Natural killer cell (primary cell): ENCODE data around the gene ARMC9. TPM values are rescaled to one million over a fixed set of nuclear protein-coding genes. Genes with fewer than 3 reads are reported as not detected.
"Not testable (repeated sequence)": the region's sequence is repeated elsewhere in the genome, so short reads cannot be mapped to it uniquely, and the experiment has no call there.

Experiments
- ATAC-seq, 3 donors: fragments of 150-1000 bp in 2 of 3; fragments of 200-7000 bp in 1 of 3; cut with Tn5 transposase; 1 replicate in 1 of 3; 2 replicates in 2 of 3; pipeline ENCODE4 v1.10.0; 2021; ENCODE audit warnings: mild to moderate bottlenecking in 2 of 3, moderate library complexity in 2 of 3
- DNase-seq, 2 donors: peaks; one replicate each; pipeline versions ENCODE4 v3.0.0 to v3.0.0-alpha.2; 2013 to 2021; ENCODE audit warnings: mixed read lengths in 1 of 2
- H3K27ac ChIP-seq: one replicate; pipeline ENCODE4 v1.5.1; 2013; ENCODE audit warnings: mild to moderate bottlenecking, low read length
- H3K27me3 ChIP-seq: one replicate; pipeline ENCODE4 v1.6.1; 2013; ENCODE audit warnings: low read length; ENCODE audit not compliant: control insufficient read depth, insufficient read depth
- H3K36me3 ChIP-seq: one replicate; pipeline ENCODE4 v1.6.1; 2013; ENCODE audit warnings: low read length; ENCODE audit not compliant: control insufficient read depth, insufficient read depth
- H3K4me1 ChIP-seq: one replicate; pipeline ENCODE4 v1.6.1; 2013; ENCODE audit warnings: low read length; ENCODE audit not compliant: control insufficient read depth, insufficient read depth
- H3K4me3 ChIP-seq: one replicate; pipeline ENCODE4 v1.5.1; 2013; ENCODE audit warnings: low read length
- H3K9me3 ChIP-seq: one replicate; pipeline ENCODE4 v1.6.1; 2013; ENCODE audit warnings: low read length; ENCODE audit not compliant: control insufficient read depth, insufficient read depth
- H3K27ac Mint-ChIP-seq, 2 donors: one replicate each; pipeline ENCODE4 v1.8.0; 2022; ENCODE audit warnings: mild to moderate bottlenecking in 2 of 2, mixed read lengths in 2 of 2, moderate library complexity in 1 of 2
- H3K27me3 Mint-ChIP-seq, 2 donors: one replicate each; pipeline ENCODE4 v1.8.0; 2022; ENCODE audit warnings: low read depth in 2 of 2, mixed read lengths in 2 of 2
- H3K36me3 Mint-ChIP-seq: one replicate; pipeline ENCODE4 v1.8.0; 2022; ENCODE audit warnings: mixed read lengths
- H3K4me1 Mint-ChIP-seq, 2 donors: one replicate each; pipeline ENCODE4 v1.8.0; 2022; ENCODE audit warnings: mixed read lengths in 2 of 2
- H3K4me3 Mint-ChIP-seq: one replicate; pipeline ENCODE4 v1.8.0; 2022; ENCODE audit warnings: mild to moderate bottlenecking, moderate library complexity, mixed read lengths
- H3K9me3 Mint-ChIP-seq, 2 donors: one replicate each; pipeline ENCODE4 v1.8.0; 2022; ENCODE audit warnings: mixed read lengths in 2 of 2
- WGBS: methylation state at CpG from one replicate; pipeline ENCODE4 v1.1.7; 2013; ENCODE audit warnings: missing lambda C conversion rate; ENCODE audit not compliant: insufficient coverage; 5-methylcytosine and 5-hydroxymethylcytosine counted together
- intact Hi-C: fragments of 100-400 bp; cut with micrococcal nuclease; formaldehyde crosslinking; loops from one replicate; pipeline ENCODE4 v1.14.2; 2022
- total RNA-seq, 4 donors: library from RNA; stranded (reverse); fragments of 120-200 nt in 1 of 4; gene quantifications; one replicate each; pipeline versions ENCODE4 v1.2.3 to v1.2.4, GENCODE V29; 2013 to 2022
- TF ChIP-seq, protein P1 (sequence below): fragments of 200-600 bp; IDR thresholded peaks from one replicate; pipeline ENCODE4 v1.8.0; 2022; ENCODE audit warnings: antibody characterized with exemption

Gene ARMC9
- total RNA-seq, 3 donors from 2014 or later (not counting 1 experiment from before 2014, with no cell fraction given): 1.2 to 2.3 (median 2.0) TPM

DNA sequence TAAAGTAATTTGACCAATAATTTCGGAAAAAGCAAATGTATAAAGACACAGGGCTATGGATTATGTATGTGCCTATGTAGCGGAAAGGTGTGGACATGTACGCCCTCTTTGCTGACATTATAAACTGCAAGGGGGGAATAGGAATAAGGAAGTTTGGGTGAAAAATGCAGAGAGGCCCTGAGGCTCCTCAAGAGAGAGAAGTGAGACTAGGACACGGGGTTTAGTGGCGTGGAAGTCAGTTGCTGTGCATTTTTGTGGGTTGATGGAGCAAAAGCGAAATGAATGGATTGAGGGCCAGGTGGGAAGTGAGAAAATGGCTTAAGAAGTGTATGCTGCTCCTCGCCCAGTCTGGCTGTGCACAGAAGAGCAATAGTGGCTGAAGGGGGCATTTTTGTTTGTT, 100.8 kb downstream of the ARMC9 start:
- H3K27ac Mint-ChIP-seq: peak overlapping the region in 1 of 2 donors; percentile 35
- no peak overlapping the region for H3K4me3 Mint-ChIP-seq
- intact Hi-C loops: no loop called here
- H3K36me3 Mint-ChIP-seq: no peaks in the 10 kb centered on the region
- Histone ChIP-seq H3K4me3 (no peak overlapping the region), H3K9me3 (no peaks in the 10 kb centered on the region), H3K27me3 (no peaks in the 10 kb centered on the region), H3K4me1 (peaks cover 14% of the 10 kb centered on the region), H3K36me3 (no peaks in the 10 kb centered on the region), H3K27ac (no peak overlapping the region)
- no peaks in the 10 kb centered on the region for H3K9me3 Mint-ChIP-seq
- no peak for ATAC-seq
- H3K27me3 Mint-ChIP-seq: no peaks in the 10 kb centered on the region
- TF ChIP-seq, protein P1, sequence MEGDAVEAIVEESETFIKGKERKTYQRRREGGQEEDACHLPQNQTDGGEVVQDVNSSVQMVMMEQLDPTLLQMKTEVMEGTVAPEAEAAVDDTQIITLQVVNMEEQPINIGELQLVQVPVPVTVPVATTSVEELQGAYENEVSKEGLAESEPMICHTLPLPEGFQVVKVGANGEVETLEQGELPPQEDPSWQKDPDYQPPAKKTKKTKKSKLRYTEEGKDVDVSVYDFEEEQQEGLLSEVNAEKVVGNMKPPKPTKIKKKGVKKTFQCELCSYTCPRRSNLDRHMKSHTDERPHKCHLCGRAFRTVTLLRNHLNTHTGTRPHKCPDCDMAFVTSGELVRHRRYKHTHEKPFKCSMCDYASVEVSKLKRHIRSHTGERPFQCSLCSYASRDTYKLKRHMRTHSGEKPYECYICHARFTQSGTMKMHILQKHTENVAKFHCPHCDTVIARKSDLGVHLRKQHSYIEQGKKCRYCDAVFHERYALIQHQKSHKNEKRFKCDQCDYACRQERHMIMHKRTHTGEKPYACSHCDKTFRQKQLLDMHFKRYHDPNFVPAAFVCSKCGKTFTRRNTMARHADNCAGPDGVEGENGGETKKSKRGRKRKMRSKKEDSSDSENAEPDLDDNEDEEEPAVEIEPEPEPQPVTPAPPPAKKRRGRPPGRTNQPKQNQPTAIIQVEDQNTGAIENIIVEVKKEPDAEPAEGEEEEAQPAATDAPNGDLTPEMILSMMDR: no peak
- peaks cover 27 to 29% of the 10 kb centered on the region in 2 donors for H3K4me1 Mint-ChIP-seq
- no peak for DNase-seq
- 64% methylated on average over 7 of the region's 7 CpGs for WGBS

DNA sequence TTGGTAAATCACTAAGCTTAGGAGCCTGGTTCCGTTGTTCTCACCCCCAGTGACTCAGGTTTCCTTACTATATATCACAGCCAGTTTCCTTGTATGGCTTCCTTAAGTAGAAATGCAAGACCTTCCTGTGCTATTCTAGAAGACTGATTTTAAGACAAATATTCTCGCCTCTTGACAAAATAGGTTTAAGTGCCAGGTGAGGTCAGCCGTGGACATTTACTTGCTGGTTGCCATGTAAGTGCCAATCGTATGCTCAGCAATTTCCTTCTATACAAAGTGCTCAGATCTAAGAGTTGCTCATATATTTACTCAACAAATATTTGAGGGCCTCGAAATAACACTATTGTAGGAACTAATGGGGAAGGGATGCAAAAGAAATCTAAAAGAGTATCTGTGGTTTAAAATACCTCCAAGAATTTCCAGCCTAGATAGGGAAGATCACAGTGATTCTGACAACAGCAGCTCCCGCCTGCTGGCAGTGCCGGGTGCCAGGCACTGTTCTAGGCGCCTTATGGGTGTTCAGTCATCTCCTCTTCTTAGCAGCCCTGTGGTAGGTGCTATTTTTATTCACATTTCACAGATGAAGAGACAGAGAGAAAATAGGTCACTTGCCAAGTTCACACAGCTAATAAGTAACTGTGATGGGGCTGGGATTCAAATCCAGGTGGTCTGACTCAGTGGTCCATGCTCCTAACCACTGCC, 101.7 kb downstream of the ARMC9 start:
- WGBS: 55% methylated on average over 6 of the region's 8 CpGs
- peak overlapping the region; percentile 35 to 58 for H3K27ac Mint-ChIP-seq
- ATAC-seq: peak; percentile 63 to 70 (median 68)

DNA sequence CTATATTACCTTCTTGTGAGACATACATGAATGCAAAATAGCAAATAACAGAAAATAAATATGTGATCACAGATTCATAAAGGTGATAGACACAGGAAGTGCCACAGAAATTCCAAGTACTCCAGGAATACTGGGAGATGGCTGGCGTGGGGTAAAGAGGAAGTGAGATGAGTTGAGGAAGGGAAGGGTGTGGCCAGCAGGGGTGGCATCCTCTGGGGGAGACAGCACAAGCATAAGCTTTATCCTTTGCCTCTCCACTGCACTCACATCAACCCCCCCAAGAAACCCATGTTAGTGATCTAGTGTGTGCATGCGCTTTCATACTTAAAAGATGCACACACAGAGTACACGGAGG, 102.3 kb downstream of the ARMC9 start:
- Mint-ChIP-seq H3K4me1 (peaks cover 22 to 26% of the 10 kb centered on the region in 2 donors), H3K9me3 (no peaks in the 10 kb centered on the region), H3K27me3 (no peaks in the 10 kb centered on the region), H3K4me3 (no peak overlapping the region), H3K27ac (peak overlapping the region in 1 of 2 donors; percentile 58), H3K36me3 (no peaks in the 10 kb centered on the region)
- no peaks in the 10 kb centered on the region for H3K36me3 ChIP-seq
- no peaks in the 10 kb centered on the region for H3K27me3 ChIP-seq
- no peak for DNase-seq
- no peak overlapping the region for H3K27ac ChIP-seq
- no peaks in the 10 kb centered on the region for H3K9me3 ChIP-seq
- intact Hi-C loops: no loop called here
- TF ChIP-seq, protein P1: no peak
- H3K4me3 ChIP-seq: no peak overlapping the region
- no peak for ATAC-seq
- 6% methylated on average over 1 of the region's 3 CpGs for WGBS
- peaks cover 9% of the 10 kb centered on the region for H3K4me1 ChIP-seq

More for the DNA sequence above, 101.7 kb downstream of the ARMC9 start:
- no peaks in the 10 kb centered on the region for H3K9me3 ChIP-seq
- intact Hi-C loops: no loop called here
- H3K27me3 ChIP-seq: no peaks in the 10 kb centered on the region
- H3K36me3 ChIP-seq: no peaks in the 10 kb centered on the region
- H3K4me1 ChIP-seq: peaks cover 9% of the 10 kb centered on the region
- no peak for DNase-seq
- no peak overlapping the region for H3K4me3 Mint-ChIP-seq
- TF ChIP-seq, protein P1: no peak
- peaks cover 22 to 26% of the 10 kb centered on the region in 2 donors for H3K4me1 Mint-ChIP-seq
- no peaks in the 10 kb centered on the region for H3K27me3 Mint-ChIP-seq
- H3K9me3 Mint-ChIP-seq: no peaks in the 10 kb centered on the region
- no peak overlapping the region for H3K27ac ChIP-seq
- H3K36me3 Mint-ChIP-seq: no peaks in the 10 kb centered on the region
- no peak overlapping the region for H3K4me3 ChIP-seq

DNA sequence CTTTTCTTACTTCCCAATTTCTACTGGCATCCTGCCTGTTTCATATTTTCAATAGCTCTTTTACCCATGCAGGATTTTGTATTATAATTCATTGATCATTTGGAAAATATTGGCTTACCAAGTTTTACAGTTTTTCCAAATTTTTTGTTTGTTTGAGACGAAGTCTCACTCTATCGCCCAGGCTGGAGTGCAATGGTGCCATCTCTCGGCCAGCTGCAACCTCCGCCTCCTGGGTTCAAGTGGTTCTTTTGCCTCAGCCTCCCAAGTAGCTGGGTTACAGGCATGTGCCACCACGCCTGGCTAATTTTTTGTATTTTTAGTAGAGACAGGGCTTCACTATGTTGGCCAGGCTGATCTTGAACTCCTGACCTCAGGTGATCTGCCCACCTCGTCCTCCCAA, 105.8 kb downstream of the ARMC9 start:
- H3K4me3 Mint-ChIP-seq, ATAC-seq, H3K27ac ChIP-seq, H3K9me3 Mint-ChIP-seq, intact Hi-C loops, H3K27me3 ChIP-seq, H3K36me3 ChIP-seq, H3K36me3 Mint-ChIP-seq, H3K4me1 ChIP-seq, H3K4me3 ChIP-seq, H3K27me3 Mint-ChIP-seq, H3K27ac Mint-ChIP-seq, H3K9me3 ChIP-seq, DNase-seq: not testable (repeated sequence)
- WGBS: 90% methylated on average over 6 of the region's 6 CpGs
- H3K4me1 Mint-ChIP-seq: peaks cover 14 to 16% of the 10 kb centered on the region in 2 donors
